Activated naive CD8-positive, alpha-beta T cell (primary cell): Measurements from ENCODE around the gene COL6A2.
"Not testable (repeated sequence)": the region's sequence is repeated elsewhere in the genome, so short reads cannot be mapped to it uniquely, and the experiment has no call there.

Experiments
- H3K27ac Mint-ChIP-seq: one replicate; pipeline ENCODE4 v1.8.0; 2021; ENCODE audit warnings: mixed read lengths
- H3K27me3 Mint-ChIP-seq: one replicate; pipeline ENCODE4 v1.8.0; 2021; ENCODE audit warnings: mixed read lengths
- H3K36me3 Mint-ChIP-seq: one replicate; pipeline ENCODE4 v1.8.0; 2021; ENCODE audit warnings: mixed read lengths
- H3K4me1 Mint-ChIP-seq: one replicate; pipeline ENCODE4 v1.8.0; 2021; ENCODE audit warnings: low read depth, mixed read lengths
- H3K4me3 Mint-ChIP-seq: one replicate; pipeline ENCODE4 v1.8.0; 2021; ENCODE audit warnings: mild to moderate bottlenecking, mixed read lengths
- H3K9me3 Mint-ChIP-seq: one replicate; pipeline ENCODE4 v1.8.0; 2021; ENCODE audit warnings: low read depth, mixed read lengths

Gene COL6A2

DNA sequence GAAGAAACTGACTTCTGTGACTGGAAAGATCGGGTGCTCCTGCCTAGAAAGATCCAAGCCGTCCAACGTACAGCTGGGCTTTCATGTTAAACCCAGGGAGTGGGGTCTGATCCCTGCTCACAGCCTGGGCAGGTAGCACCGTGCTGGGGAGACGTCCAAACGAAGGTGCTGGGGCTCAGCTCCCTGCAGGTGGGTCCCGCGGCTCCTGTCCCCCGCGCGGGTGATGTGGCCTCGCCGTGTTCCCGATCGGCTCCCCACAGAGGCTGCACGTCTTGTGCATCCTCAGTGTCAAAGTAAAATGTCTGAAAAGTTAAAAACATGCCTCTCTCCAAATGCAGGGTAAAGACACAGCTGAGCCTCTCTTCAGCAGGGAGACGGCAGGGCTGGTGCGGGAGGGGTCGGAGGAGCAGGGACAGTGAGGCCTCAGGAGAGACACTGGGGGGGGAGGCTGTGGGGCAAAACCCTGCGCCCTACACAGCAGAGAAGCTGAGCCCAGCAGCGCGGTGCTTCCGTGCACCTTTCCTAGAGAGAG, 40.1 kb upstream of the COL6A2 start:
- Mint-ChIP-seq H3K36me3 (no peaks in the 10 kb centered on the region), H3K9me3 (no peaks in the 10 kb centered on the region), H3K4me3 (peak overlapping the region; percentile 80), H3K27me3 (no peaks in the 10 kb centered on the region), H3K4me1 (peaks cover 62% of the 10 kb centered on the region), H3K27ac (peak overlapping the region; percentile 94)

DNA sequence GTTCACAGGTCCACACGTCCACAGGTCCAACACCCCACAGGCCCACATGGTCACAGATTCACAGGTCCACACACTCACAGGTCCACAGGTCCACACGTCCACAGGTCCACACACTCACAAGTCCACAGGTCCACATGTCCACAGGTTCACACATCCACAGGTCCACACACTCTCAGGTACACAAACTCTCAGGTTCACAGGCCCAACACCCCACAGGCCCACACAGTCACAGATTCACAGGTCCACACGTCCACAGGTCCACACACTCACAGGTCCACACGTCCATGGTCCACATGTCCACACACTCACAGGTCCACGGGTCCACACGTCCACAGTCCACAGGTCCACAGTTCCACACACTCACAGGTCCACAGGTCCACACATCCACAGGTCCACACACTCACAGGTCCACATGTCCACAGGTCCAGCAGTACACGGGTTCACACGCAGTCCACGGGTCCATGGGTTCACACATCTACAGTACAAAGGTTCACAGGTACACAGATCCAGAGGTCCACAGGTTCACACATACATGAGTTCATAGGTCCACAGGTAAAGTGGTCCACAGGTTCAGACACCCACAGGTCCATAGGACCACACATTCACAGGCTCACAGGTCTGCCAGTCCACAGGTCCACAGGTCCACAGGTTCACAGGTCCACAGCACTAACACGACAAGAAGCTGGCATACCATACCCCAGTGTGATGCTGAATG, 39.3 kb upstream of the COL6A2 start:
- no peaks in the 10 kb centered on the region for H3K36me3 Mint-ChIP-seq
- peak overlapping the region; percentile 80 for H3K4me3 Mint-ChIP-seq
- peaks cover 55% of the 10 kb centered on the region for H3K4me1 Mint-ChIP-seq
- H3K27ac Mint-ChIP-seq: peak overlapping the region; percentile 94
- H3K9me3 Mint-ChIP-seq: no peaks in the 10 kb centered on the region
- no peaks in the 10 kb centered on the region for H3K27me3 Mint-ChIP-seq

- Mint-ChIP-seq H3K9me3 (no peaks in the 10 kb centered on the region), H3K4me3 (no peak overlapping the region), H3K27me3 (no peaks in the 10 kb centered on the region), H3K4me1 (peaks cover 52% of the 10 kb centered on the region), H3K27ac (peak overlapping the region; percentile 9), H3K36me3 (no peaks in the 10 kb centered on the region)
These were observed 38.7 kb upstream of the COL6A2 start for GRCh38 chr21:46059195-46059594.

GRCh38 chr21:46059711-46060455, 38.0 kb upstream of the COL6A2 start:
- H3K4me3 Mint-ChIP-seq, H3K27ac Mint-ChIP-seq, H3K27me3 Mint-ChIP-seq, H3K9me3 Mint-ChIP-seq, H3K36me3 Mint-ChIP-seq: not testable (repeated sequence)
- H3K4me1 Mint-ChIP-seq: peaks cover 55% of the 10 kb centered on the region

DNA sequence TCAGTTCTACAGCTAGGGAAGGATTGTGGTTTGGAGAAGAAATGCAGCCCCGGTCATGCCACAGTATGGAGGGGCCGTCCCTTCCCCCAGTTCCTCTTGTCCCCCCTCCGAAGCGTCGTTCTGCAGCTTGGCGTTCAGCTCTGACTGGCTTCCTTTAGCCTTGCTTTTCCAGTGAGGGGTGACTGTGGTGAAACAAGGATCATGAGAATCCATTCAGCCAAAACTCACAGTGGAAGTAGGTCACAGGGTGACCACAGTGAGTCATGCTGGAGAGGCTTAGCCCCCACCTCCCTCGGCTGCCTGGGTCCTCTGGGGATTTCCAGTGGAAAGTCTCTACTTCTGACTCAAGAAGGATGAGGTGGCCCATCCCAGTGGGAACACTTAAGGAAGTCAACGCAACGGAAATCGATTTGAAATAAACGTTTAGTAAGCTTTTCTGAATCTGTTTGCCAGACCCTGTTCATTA, 37.3 kb upstream of the COL6A2 start:
- Mint-ChIP-seq H3K4me3 (peak overlapping the region; percentile 44), H3K27me3 (no peaks in the 10 kb centered on the region), H3K4me1 (peaks cover 62% of the 10 kb centered on the region), H3K9me3 (no peaks in the 10 kb centered on the region), H3K27ac (peak overlapping the region; percentile 83), H3K36me3 (no peaks in the 10 kb centered on the region)

DNA sequence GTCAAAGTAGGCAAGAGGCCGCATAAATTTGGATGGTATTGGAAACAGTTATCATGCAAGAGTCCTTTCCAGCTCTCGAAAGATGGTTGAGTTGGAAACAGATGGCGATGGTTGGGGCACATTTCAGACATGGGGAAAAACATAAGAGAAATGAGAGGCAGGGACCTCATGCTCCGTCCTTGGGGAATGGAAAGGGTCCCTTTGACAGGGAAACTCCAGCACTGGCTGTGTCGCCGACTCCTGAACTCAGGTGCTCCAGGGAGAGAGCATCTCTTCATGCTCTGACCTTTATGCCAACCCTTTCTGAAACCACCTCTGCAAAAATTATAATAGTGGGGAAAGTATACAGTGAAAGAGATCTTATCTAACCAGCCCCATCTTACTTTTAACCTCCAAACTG, 36.8 kb upstream of the COL6A2 start:
- peak overlapping the region; percentile 83 for H3K27ac Mint-ChIP-seq
- H3K36me3 Mint-ChIP-seq: no peaks in the 10 kb centered on the region
- no peaks in the 10 kb centered on the region for H3K9me3 Mint-ChIP-seq
- H3K4me3 Mint-ChIP-seq: peak overlapping the region; percentile 44
- peaks cover 65% of the 10 kb centered on the region for H3K4me1 Mint-ChIP-seq
- no peaks in the 10 kb centered on the region for H3K27me3 Mint-ChIP-seq

GRCh38 chr21:46061518-46061917, 36.4 kb upstream of the COL6A2 start:
- Mint-ChIP-seq H3K9me3 (no peaks in the 10 kb centered on the region), H3K36me3 (no peaks in the 10 kb centered on the region), H3K4me1 (peaks cover 65% of the 10 kb centered on the region), H3K4me3 (peak overlapping the region; percentile 30), H3K27me3 (no peaks in the 10 kb centered on the region), H3K27ac (no peak overlapping the region)

- Mint-ChIP-seq H3K27ac (no peak overlapping the region), H3K36me3 (no peaks in the 10 kb centered on the region), H3K4me1 (peaks cover 66% of the 10 kb centered on the region), H3K9me3 (no peaks in the 10 kb centered on the region), H3K27me3 (no peaks in the 10 kb centered on the region), H3K4me3 (peak overlapping the region; percentile 30)
These were observed 36.0 kb upstream of the COL6A2 start for GRCh38 chr21:46061950-46062349.

- Mint-ChIP-seq H3K4me3 (no peak overlapping the region), H3K9me3 (no peaks in the 10 kb centered on the region), H3K36me3 (no peaks in the 10 kb centered on the region), H3K4me1 (peaks cover 60% of the 10 kb centered on the region), H3K27ac (no peak overlapping the region), H3K27me3 (no peaks in the 10 kb centered on the region)
These were observed 35.3 kb upstream of the COL6A2 start for GRCh38 chr21:46062471-46063211.

DNA sequence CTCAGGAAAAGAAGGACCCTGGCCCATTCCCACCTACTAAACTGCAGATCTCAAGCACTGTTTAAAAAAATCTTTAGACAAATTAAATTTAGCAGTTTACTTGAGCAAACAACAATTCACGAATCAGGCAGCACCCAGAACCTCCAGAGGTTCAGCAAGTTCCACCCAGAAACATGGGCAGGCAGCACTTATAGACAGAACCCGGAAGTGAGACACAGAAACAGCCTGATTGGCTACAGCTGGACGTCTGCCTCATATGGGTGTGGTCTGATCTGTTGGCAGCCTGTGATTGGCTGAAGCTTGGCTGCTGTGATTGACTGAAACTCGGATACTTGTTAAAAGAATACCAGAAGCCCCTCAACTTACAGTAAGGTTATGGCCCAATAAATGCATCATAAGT, 34.7 kb upstream of the COL6A2 start:
- H3K4me3 Mint-ChIP-seq: no peak overlapping the region
- no peak overlapping the region for H3K27ac Mint-ChIP-seq
- peaks cover 54% of the 10 kb centered on the region for H3K4me1 Mint-ChIP-seq
- no peaks in the 10 kb centered on the region for H3K36me3 Mint-ChIP-seq
- no peaks in the 10 kb centered on the region for H3K9me3 Mint-ChIP-seq
- H3K27me3 Mint-ChIP-seq: no peaks in the 10 kb centered on the region

- Mint-ChIP-seq H3K4me3 (peak overlapping the region; percentile 40), H3K9me3 (no peaks in the 10 kb centered on the region), H3K36me3 (no peaks in the 10 kb centered on the region), H3K27ac (no peak overlapping the region), H3K4me1 (peaks cover 48% of the 10 kb centered on the region), H3K27me3 (no peaks in the 10 kb centered on the region)
These were observed 33.9 kb upstream of the COL6A2 start for GRCh38 chr21:46063734-46064680.

- H3K9me3 Mint-ChIP-seq: no peaks in the 10 kb centered on the region
- no peak overlapping the region for H3K27ac Mint-ChIP-seq
- H3K4me3 Mint-ChIP-seq: no peak overlapping the region
- no peaks in the 10 kb centered on the region for H3K27me3 Mint-ChIP-seq
- no peaks in the 10 kb centered on the region for H3K36me3 Mint-ChIP-seq
- H3K4me1 Mint-ChIP-seq: peaks cover 44% of the 10 kb centered on the region
These were observed 33.1 kb upstream of the COL6A2 start for GRCh38 chr21:46064870-46065214.

DNA sequence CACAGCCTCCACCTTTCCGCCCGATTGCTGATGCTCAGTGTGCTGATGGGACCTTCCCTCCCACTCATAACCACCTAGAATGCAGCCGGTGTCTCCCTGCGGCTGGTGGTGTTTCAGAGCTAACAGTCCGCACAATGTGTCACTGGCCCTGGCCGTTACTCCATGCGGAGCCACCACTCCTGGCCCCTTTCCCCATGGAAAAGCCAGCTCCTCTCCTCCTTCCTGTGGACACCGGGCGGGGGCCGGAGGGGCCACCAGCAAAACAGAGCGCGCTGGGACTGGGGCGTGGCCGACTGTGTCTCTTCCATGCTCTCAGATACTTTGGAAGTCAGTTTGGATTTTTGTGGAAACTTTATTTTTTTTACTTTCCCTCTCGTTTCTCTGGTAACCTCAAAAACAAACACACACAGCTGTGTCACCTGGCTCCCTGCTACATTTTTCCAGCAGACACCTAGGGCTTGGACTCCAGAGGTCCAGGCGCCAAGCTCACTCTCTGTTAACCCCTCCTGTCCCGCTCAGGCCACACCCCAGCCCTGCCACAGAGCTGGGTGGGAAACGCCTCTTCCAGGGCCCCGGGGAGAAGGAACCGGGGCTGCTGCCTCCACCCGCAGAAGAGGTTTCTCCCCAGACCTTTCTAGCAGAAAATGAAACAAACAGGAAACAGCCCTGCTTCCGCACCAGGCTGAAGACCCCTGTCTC, 32.5 kb upstream of the COL6A2 start:
- Mint-ChIP-seq H3K27ac (peak overlapping the region; percentile 61), H3K36me3 (no peaks in the 10 kb centered on the region), H3K4me1 (peaks cover 41% of the 10 kb centered on the region), H3K27me3 (no peaks in the 10 kb centered on the region), H3K9me3 (no peaks in the 10 kb centered on the region), H3K4me3 (peak overlapping the region; percentile 78)
